HG02870 (cell line): Measurements from ENCODE around the gene SPINK13.
"Not testable (repeated sequence)": the region's sequence is repeated elsewhere in the genome, so short reads cannot be mapped to it uniquely, and the experiment has no call there.

Source experiments
- ATAC-seq: cut with Tn5 transposase; IDR thresholded peaks from one replicate; pipeline ENCODE4 v1.9.1; 2021; ENCODE audit warnings: mild to moderate bottlenecking, moderate library complexity; ENCODE audit not compliant: unreplicated experiment

SPINK13 gene

DNA sequence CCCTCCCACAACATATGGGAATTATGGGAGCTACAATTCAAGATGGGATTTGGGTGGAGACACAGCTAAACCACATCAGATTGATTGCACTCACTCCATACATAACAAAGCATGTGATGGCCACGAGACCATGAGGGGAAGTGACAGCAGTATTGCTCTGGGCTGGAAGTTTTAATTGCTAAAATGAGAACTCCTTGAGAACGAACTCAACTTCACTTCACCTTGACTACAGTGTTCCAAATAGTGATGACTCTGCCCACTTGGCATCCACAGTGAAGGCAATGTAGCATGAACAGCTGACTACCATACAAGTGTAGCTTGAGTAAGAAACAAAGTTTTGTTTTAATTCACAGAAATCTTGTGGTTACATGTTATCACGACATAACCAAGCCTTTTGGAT, 42.9 kb downstream of the SPINK13 start:
- no peak for ATAC-seq

GRCh38 chr5:148312153-148312552, 43.6 kb downstream of the SPINK13 start, which contains the start of gene SPINK7:
Gene SPINK7, plus strand, starts transcription at chr5:148312423. Its CDS starts 61 bp downstream, at chr5:148312484.
- ATAC-seq, result no peak

DNA sequence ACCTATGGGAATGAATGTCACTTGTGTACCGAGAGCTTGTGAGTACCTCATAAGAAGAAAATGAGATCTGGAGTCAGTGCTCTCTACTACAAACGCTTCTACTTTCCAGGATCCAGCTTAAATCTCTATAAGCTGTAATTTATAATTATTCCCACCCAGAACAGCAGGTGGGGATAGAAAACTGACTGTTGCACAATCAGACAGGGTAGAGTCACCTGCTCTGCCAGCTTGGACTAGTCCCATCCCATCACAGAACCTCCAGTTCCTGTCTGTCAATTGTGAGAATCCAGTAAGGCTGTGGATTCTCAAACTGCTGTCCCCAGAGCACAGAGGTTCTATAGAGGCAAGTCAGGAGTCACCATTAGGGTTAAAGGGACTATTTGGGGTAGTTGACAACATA, 45.6 kb downstream of the SPINK13 start:
- no peak for ATAC-seq

DNA sequence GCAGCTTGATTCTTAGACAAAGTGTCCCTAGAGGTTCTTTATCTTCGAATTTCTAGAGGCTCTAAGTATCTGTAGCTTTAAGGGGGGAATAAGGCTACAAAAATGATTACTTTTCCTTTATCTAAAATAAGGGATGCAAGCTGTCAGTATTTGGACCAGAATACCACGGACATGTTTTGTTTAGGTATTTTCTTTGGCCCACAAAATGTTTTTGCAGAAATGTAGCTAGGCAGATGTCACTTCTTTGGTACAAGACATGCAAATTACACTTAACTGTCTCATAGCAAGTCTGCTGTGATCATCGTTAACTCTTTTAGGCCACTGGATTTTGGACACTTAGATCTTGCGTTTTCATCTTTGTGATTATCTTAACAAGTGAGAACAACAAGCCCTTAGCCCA, 46.1 kb downstream of the SPINK13 start:
- ATAC-seq, result no peak

DNA sequence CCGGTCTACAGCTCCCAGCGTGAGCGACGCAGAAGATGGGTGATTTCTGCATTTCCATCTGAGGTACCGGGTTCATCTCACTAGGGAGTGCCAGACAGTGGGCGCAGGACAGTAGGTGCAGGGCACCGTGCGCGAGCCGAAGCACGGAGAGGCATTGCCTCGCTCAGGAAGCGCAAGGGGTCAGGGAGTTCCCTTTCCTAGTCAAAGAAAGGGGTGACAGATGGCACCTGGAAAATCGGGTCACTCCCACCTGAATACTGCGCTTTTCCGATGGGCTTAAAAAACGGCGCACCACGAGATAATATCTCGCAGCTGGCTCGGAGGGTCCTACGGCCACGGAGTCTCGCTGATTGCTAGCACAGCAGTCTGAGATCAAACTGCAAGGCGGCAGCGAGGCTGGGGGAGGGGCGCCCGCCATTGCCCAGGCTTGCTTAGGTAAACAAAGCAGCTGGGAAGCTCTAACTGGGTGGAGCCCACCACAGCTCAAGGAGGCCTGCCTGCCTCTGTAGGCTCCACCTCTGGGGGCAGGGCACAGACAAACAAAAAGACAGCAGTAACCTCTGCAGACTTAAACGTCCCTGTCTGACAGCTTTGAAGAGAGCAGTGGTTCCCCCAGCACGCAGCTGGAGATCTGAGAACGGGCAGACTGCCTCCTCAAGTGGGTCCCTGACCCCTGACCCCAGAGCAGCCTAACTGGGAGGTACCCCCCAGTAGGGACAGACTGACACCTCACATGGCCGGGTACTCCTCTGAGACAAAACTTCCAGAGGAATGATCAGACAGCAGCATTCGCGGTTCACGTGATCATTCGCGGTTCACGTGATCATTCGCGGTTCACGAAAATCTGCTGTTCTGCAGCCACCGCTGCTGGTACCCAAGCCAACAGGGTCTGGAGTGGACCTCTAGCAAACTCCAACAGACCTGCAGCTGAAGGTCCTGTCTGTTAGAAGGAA, 51.7 kb downstream of the SPINK13 start:
- ATAC-seq, result not testable (repeated sequence)

DNA sequence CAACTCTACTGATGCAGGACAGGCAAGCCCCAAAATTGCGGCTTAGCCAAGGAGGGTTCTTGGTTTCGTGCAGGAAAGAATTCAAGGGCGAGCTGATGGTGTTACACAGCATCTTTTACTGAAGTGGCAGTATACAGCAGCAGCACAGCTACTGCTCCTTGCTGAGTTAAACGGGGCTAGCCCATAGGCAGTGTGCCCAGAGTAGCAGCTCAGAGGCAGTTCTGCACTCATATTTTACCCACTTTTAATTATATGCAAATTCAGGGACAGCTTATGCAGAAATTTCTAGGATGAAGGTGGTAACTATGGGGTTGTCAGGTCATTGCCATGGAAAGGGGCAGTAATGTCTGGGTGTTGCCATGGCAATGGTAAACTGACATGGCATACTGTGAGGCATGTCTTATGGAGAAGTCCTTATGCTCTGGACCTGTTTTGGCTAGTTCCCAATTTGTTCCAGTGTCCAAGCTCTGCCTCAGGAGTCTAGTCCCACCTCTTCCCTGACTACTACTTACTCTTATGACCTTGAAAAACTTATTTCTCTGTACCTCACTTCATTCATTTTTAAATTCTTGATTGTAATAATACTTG, 64.8 kb downstream of the SPINK13 start:
- ATAC-seq, result no peak

DNA sequence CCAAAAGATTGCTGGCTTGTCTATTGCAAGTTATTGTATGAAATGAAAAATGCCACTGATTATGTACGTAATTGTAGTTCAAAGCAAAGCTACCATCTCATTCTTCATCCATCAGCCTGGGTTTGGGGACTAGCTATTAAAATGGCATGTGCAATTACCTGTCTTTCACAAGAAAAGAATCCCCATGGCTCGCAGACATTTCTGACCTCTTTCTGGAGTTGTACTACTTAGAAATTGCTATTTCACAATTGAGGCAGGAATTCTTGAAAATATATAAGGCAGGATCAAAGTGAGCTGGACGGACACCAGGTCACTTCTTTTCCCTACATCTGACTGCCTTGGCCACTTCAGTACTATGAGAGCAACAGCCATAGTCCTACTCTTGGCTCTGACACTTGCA, 66.7 kb downstream of the SPINK13 start, which contains the start of gene SPINK9:
SPINK9 (plus strand) TSS at position 301 of the 400 bp plus-strand sequence; CDS start at position 356, 55 bp downstream.
- ATAC-seq, result no peak
